DMS53 (cell line): Measurements from ENCODE around the gene DHX29.
"Not testable (repeated sequence)": the region's sequence is repeated elsewhere in the genome, so short reads cannot be mapped to it uniquely, and the experiment has no call there.

Source experiments
- DNase-seq: peaks from one replicate; lab custom pipeline; 2025; lab: John Stamatoyannopoulos, UW

The DHX29 gene

GRCh38 chr5:55307383-55308253, at the start of gene DHX29, which contains the start of gene MTREX:
TSS of gene DHX29 (minus strand) at chr5:55307694. CDS start at chr5:55307573, 121 bp downstream.
TSS of gene MTREX (plus strand) at chr5:55307989. CDS start at chr5:55308014, 25 bp downstream.
- peak; percentile 99 for DNase-seq

DNA sequence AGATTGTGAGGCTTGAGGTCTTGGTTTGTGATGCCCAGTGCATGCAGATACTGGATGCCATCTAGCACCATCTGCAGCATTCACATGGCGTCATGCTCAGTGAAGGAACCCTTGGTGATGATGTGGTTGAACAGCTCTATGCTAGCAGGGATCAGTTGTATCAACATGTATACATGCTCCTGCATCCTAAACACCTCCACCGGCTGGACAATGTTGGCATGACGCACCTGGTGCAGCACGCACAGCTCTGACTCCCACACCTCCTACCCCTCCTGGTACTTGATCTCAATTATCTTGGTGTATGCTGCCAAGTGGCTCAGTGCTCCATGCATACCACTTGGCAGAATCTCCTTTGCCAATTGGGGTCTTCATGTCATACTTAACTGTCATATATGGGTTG, 49.4 kb upstream of the DHX29 start:
- DNase-seq = peak; percentile 4

DNA sequence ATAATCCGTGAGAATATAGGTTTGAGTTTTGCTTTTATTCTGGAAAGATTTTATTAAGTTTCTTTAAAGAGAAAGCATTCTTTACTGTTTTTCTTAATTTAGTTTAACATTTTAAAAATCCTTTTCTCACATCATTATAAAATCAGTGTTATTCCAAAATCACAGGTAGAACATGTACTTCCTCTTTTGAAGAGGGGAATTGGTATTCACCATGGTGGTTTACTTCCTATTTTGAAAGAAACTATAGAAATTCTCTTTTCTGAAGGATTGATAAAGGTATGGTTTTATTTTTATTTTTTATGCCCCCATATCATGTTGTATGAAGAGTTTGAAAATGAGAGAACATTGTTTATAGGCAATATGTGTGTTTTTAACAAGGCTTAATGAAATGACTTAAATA, 43.3 kb upstream of the DHX29 start:
- no peak for DNase-seq

DNA sequence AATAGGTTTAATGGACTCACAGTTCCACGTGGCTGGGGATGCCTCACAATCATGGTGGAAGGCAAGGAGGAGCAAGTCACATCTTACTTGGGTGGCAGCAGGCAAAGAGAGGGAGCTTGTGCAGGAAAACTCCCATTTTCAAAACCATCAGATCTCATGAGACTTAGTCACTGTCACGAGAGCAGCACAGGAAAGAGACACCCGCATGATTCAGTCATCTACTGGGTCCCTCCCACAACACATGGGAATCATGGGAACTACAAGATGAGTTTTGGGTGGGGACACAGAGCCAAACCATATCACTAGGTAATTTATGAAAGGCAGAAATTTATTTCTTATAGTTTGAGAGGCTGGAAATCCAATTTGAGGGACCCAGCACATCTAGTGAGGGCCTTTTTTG, 40.3 kb upstream of the DHX29 start:
- DNase-seq = no peak

DNA sequence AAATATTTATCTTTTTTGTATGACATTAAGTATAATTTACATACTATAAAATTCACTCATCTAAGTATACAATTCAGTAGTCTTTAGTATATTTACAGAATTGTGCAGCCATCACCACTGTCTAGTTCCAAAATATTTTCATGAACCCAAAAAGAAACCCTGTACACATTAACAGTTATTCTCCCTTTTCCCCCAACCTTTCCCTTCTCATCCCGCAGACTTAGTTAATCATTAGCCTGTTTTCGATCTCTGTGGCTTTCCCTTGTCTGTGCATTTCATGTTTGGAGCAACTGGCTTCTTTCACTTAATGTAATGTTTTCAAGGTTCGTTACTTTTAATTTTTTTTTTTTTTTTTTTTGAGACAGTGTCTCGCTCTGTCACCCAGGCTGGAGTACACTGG, 37.8 kb upstream of the DHX29 start:
- DNase-seq = peak; percentile 69

GRCh38 chr5:55344392-55344992, 37.0 kb upstream of the DHX29 start:
- peak; percentile 64 for DNase-seq

DNA sequence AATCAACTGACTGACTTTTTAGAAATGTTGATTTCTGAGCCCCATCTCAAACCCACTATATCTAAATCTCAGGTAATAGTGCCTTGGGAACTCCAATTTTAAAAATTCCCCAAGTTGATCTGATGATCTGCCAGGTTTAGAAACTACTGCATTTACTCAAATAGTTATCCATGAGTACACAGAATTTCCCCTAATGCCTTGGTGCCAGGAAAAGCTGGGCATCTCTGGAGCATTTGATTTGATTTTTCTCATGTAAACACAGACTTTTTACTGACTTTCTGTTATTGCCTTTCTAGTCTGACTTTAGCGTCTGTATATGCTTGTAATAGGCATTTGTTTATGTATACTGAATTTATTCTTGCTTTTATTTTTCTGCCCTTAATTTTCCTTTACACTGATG, 36.1 kb upstream of the DHX29 start:
- DNase-seq = no peak

DNA sequence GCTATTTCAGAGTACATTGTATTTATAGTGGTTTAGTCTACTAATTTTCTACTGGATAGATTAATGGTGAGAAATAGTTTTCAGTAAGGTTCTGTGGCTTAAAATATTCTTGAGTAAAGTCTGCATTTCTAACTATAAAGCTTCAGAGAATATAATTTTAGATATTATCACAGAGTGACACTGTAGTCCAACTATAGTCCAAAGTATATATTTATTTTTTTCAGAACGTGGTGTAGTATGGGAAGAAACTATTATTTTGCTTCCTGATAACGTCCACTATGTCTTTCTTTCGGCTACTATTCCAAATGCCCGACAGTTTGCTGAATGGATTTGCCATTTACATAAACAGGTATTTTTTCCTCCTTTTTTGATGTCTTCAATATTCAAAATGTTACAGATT, 35.6 kb upstream of the DHX29 start:
- no peak for DNase-seq

DNA sequence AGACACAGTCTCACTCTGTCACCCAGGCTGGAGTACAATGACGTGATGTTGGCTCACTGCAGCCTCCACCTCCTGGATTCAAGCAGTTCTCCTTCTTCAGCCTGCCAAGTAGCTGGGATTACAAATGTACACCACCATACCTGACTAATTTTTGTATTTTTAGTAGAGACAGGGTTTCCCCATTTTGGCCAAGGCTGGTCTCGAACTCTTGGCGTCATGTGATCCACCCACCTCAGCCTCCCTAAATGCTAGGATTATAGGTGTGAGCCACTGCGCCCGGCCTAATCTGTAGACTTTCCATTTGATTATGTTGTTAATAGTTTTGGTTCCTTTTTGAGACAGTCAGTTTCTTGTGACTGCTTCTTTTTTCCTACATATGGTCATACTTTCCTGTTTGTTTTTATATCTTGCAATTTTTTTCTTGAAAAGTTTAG, 31.3 kb upstream of the DHX29 start:
- DNase-seq = no peak

DNA sequence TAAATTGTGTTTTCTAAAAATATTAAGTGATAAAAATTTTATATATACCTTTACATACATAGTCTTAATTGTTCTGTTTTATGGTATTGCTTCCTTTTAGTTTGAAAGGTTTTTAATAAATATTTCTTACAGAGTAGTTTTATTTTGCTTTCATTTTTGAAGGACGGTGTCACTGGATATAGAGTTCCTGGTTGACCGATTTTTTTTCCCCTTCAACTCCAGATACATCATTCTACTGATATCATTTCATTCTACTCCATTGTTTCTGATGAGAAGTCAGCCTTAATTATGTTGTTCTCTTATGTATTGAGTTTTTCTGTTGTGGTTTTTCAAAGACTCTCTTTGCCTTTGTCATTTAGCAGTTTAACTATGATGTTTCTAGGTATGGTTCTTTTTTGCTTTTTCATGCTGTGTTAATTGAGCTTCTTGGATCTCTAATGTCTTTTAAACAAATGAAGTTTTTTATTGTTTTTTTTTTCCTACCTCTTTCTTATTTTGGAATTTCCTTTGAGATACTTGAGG, 30.7 kb upstream of the DHX29 start:
- DNase-seq = no peak

DNA sequence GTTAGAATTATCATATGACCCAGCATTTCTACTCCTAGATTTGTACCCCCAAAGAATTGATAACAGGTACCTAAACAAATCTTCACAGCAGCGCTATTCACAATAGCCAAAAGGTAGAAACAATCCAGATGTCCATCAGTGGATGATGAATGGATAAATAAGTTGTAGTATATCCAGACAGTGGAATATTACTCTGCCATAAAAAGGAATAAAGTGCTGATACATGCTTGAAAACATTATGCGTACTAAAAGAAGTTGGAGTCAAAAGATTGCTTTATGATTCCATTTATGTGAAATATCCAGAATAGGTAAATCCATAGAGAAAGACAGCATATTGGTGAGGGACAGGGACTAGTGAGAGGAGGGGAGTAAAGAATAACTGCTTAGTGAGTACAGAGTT, 26.3 kb upstream of the DHX29 start:
- DNase-seq = no peak

GRCh38 chr5:55333017-55333416, 25.5 kb upstream of the DHX29 start:
- DNase-seq = no peak

DNA sequence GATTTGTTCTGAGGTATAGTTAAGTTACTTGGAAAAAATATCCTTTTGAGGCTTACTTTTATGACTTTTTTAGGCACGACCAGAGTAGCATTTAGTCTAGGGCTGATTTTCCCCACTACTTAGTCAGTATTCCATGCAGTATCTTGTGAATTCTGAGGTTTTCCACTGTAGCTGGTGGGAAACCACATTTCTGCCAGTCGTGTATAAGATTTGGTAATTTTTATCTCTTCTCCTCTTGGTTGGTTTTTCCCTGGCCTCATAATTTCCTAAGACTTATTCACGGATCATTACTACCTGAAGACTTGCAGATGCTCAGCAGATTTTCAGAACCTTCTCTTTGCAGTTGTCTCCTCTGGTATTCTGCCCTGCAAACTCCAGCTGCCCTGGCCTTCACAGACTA, 23.8 kb upstream of the DHX29 start:
- no peak for DNase-seq

DNA sequence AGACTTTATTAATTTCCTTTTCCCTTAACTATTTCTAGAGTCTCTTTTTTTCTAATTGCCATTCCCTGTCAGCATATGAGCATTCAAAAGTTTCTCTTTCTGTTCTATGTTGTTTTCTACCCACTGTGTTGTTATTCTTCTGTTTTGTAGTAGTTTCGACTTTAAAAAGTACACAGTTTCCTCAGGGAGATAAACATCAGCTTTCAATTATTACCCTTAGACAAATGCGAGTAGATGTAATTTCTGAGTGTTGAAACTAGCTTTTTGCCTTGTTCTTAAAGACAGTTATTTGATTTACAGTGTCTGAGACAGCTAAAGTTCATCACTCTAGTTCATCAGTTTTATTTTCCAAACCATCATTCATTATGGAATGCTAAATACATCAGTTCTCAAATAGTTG, 19.8 kb upstream of the DHX29 start:
- DNase-seq = no peak

GRCh38 chr5:55325621-55326020, 18.1 kb upstream of the DHX29 start:
- no peak for DNase-seq

DNA sequence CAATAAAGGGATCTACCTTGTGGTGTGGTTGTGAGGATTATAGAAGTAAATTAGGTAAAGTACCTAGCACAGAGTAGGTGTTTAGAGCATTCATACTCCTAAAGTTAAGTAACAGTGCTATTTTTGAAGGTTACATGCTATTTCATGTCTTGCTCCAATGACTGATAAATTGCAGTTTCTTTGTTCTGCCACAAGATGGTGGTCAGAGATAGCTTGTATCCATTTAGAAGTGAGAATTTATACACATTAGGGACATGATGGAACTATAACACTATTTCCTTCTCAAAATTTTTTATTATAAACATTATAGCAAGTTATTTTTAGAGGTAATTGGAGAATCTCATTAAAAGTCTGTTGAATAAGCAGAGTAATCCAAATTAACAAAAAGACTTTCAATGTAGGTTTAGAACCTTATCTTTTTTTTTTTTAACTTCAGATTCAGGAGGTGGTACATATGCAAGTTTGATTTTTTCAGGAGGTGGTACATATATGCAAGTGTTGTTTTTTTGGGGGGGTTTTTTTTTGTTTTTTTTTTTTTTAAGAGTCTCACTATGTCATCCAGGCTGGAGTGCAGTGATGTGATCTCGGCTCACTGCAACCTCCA, 17.4 kb upstream of the DHX29 start:
- DNase-seq = peak; percentile 62

DNA sequence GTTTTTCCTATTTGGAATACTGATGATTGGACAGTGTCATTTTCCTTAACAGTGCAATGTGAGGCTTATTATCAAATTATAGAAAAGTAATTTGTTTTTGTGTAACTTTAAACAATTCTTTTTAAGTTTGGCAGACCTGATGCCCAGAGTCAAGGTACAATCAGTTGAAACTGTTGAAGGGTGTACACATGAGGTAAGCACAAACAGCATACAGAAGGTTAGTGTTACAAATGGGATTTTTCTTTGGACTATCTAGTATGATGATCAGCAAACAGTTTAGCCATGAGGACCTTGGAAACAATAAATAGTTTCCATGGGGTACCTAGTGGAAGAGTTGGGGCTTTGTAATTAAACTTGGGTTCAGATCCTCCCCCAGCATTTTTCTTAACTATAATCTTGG, 16.5 kb upstream of the DHX29 start:
- DNase-seq = peak; percentile 16

GRCh38 chr5:55320571-55320970, 13.1 kb upstream of the DHX29 start:
- no peak for DNase-seq

- no peak for DNase-seq
These were observed 12.0 kb upstream of the DHX29 start for GRCh38 chr5:55319491-55319890.

DNA sequence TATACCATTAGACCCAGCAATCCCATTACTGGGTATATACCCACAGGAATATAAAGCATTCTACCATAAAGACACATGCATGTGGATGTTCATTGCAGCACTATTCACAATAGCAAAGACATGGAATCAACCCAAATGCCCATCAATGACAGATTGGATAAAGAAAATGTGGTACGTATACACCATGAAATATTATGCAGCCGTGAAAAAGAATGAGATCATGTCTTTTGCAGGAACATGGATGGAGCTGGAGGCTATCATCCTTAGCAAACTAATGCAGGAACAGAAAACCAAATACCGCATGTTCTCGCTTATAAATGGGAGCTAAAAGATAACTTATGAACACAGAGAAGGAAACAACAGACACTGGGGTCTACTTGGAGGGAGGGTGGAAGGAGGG, 10.7 kb upstream of the DHX29 start:
- not testable (repeated sequence) for DNase-seq

GRCh38 chr5:55316837-55317236, 9.3 kb upstream of the DHX29 start:
- DNase-seq = no peak

DNA sequence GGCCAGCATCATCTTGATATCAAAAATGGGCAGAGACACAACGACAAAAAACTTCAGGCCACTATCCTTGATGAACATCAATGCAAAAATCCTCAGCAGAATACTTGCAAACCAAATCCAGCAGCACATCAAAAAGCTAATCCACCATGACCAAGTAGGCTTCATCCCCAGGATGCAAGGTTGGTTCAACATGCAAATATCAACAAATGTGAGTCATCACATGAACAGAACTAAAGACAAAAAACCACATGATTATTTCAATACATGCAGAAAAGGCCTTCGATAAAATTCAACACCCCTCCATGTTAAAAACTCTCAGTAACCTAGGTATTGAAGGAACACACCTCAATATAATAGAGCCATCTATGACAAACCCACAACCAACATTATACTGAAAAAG, 8.8 kb upstream of the DHX29 start:
- DNase-seq = peak; percentile 28
